Measurements from ENCODE around the gene COL4A2. TPM values are rescaled to one million over a fixed set of nuclear protein-coding genes. Genes with fewer than 3 reads are reported as not detected.

The COL4A2 gene
- total and polyA plus RNA-seq, 12 donors = 70.9 to 1,589 (median 171) TPM

GRCh38 chr13:110404321-110404720 is 97.2 kb downstream of the COL4A2 start:
- no peak for DNase-seq
- H3K9me3 ChIP-seq (replicated peaks in 1 of 3) = no peaks in the 10 kb centered on the region
- peaks cover 0 to 9% of the 10 kb centered on the region in 2 donors for H3K4me1 ChIP-seq (replicated peaks in 1 of 2)
- TF ChIP-seq CTCF (IDR thresholded peaks at IDR 0.05) (no peak), POLR2A (IDR thresholded peaks at IDR 0.05) (no peak)
- H3K27me3 ChIP-seq = no peaks in the 10 kb centered on the region
- 90 to 94% (median 92%) methylated on average over 4 of the region's 4 CpGs for WGBS, 4 donors
- no peak overlapping the region for H3K27ac ChIP-seq
- H3K36me3 ChIP-seq (replicated peaks in 1 of 2) = no peaks in the 10 kb centered on the region
- H3K4me3 ChIP-seq = no peak overlapping the region
- intact Hi-C loops (cut with DNase I) = no loop called here

- intact Hi-C loops (cut with DNase I) = no loop called here
- Histone ChIP-seq H3K27me3 (no peaks in the 10 kb centered on the region), H3K9me3 (replicated peaks in 1 of 3) (no peaks in the 10 kb centered on the region), H3K27ac (peak overlapping the region in 2 of 5 donors; percentile 45 to 83), H3K4me3 (no peak overlapping the region), H3K36me3 (replicated peaks in 1 of 2) (no peaks in the 10 kb centered on the region), H3K4me1 (replicated peaks in 1 of 2) (peaks cover 0 to 6% of the 10 kb centered on the region in 2 donors)
- no peak for TF ChIP-seq POLR2A (IDR thresholded peaks at IDR 0.05)
- TF ChIP-seq CTCF (IDR thresholded peaks at IDR 0.05) = no peak
- WGBS, 4 donors = 69 to 77% (median 71%) methylated on average over 9 to 12 of the region's 12 CpGs
- peak in 1 of 7 donors; percentile 61 for DNase-seq
These were observed 98.7 kb downstream of the COL4A2 start for GRCh38 chr13:110405597-110406450.

- Histone ChIP-seq H3K27ac (peak overlapping the region in 2 of 5 donors; percentile 21 to 77), H3K9me3 (replicated peaks in 1 of 3) (no peaks in the 10 kb centered on the region), H3K4me1 (replicated peaks in 1 of 2) (peaks cover 0 to 14% of the 10 kb centered on the region in 2 donors), H3K36me3 (replicated peaks in 1 of 2) (no peaks in the 10 kb centered on the region), H3K27me3 (no peaks in the 10 kb centered on the region), H3K4me3 (no peak overlapping the region)
- TF ChIP-seq CTCF (IDR thresholded peaks at IDR 0.05) (no peak), POLR2A (IDR thresholded peaks at IDR 0.05) (no peak)
- intact Hi-C loops (cut with DNase I) = no loop called here
- 82 to 89% (median 83%) methylated on average over 14 of the region's 14 CpGs for WGBS, 4 donors
- DNase-seq = peak in 1 of 7 donors; percentile 39
These were observed 99.9 kb downstream of the COL4A2 start for GRCh38 chr13:110407021-110407420.

GRCh38 chr13:110407531-110407930 is 100.4 kb downstream of the COL4A2 start:
- H3K9me3 ChIP-seq (replicated peaks in 1 of 3) = no peaks in the 10 kb centered on the region
- intact Hi-C loops (cut with DNase I) = no loop called here
- WGBS, 4 donors = 45 to 52% (median 48%) methylated on average over 9 of the region's 9 CpGs
- TF ChIP-seq POLR2A (IDR thresholded peaks at IDR 0.05) (no peak), CTCF (IDR thresholded peaks at IDR 0.05) (no peak)
- DNase-seq = peak in 2 of 7 donors; percentile 41 to 68
- peak overlapping the region in 2 of 5 donors; percentile 38 to 77 for H3K27ac ChIP-seq
- no peaks in the 10 kb centered on the region for H3K36me3 ChIP-seq (replicated peaks in 1 of 2)
- no peak overlapping the region for H3K4me3 ChIP-seq
- peaks cover 0 to 18% of the 10 kb centered on the region in 2 donors for H3K4me1 ChIP-seq (replicated peaks in 1 of 2)
- no peaks in the 10 kb centered on the region for H3K27me3 ChIP-seq
